NCI-H526 (cell line): ENCODE measurements around the gene RUBCN.
"Not testable (repeated sequence)": the region's sequence is repeated elsewhere in the genome, so short reads cannot be mapped to it uniquely, and the experiment has no call there.

Experiments
- DNase-seq, 2 experiments: peaks; one replicate each; lab custom pipeline; 2025; lab: John Stamatoyannopoulos, UW

Gene RUBCN

GRCh38 chr3:197734667-197735318, 1.9 kb downstream of the RUBCN start:
- peak; percentile 26 to 56 for DNase-seq

- no peak for DNase-seq
These were observed 3.7 kb downstream of the RUBCN start for GRCh38 chr3:197733042-197733441.

GRCh38 chr3:197731483-197731882, 5.2 kb downstream of the RUBCN start:
- DNase-seq: not testable (repeated sequence)

GRCh38 chr3:197730770-197731169, 5.9 kb downstream of the RUBCN start:
- DNase-seq: not testable (repeated sequence)

- no peak for DNase-seq
These were observed 6.5 kb downstream of the RUBCN start for GRCh38 chr3:197730200-197730599.

- no peak for DNase-seq
These were observed 8.2 kb downstream of the RUBCN start for GRCh38 chr3:197728487-197728886.

- not testable (repeated sequence) for DNase-seq
These were observed 8.8 kb downstream of the RUBCN start for GRCh38 chr3:197727878-197728277.

GRCh38 chr3:197722734-197723133, 14.0 kb downstream of the RUBCN start:
- no peak for DNase-seq

- no peak for DNase-seq
These were observed 16.0 kb downstream of the RUBCN start for GRCh38 chr3:197720694-197721093.

- no peak for DNase-seq
These were observed 17.8 kb downstream of the RUBCN start for GRCh38 chr3:197718891-197719290.

GRCh38 chr3:197714251-197714650, 22.5 kb downstream of the RUBCN start:
- no peak for DNase-seq

GRCh38 chr3:197713477-197713822, 23.3 kb downstream of the RUBCN start:
- no peak for DNase-seq

GRCh38 chr3:197711973-197712707, 24.6 kb downstream of the RUBCN start:
- DNase-seq: no peak

- not testable (repeated sequence) for DNase-seq
These were observed 25.7 kb downstream of the RUBCN start for GRCh38 chr3:197710965-197711364.

GRCh38 chr3:197709135-197709534, 27.6 kb downstream of the RUBCN start:
- DNase-seq: no peak

GRCh38 chr3:197706658-197707057, 30.0 kb downstream of the RUBCN start:
- DNase-seq: no peak

- DNase-seq: no peak
These were observed 34.9 kb downstream of the RUBCN start for GRCh38 chr3:197701841-197702240.

GRCh38 chr3:197700095-197700494, 36.6 kb downstream of the RUBCN start:
- no peak for DNase-seq

GRCh38 chr3:197697355-197697754, 39.3 kb downstream of the RUBCN start:
- DNase-seq: no peak

GRCh38 chr3:197694251-197694650, 42.5 kb downstream of the RUBCN start:
- DNase-seq: no peak

GRCh38 chr3:197692641-197693040, 44.1 kb downstream of the RUBCN start:
- no peak for DNase-seq

GRCh38 chr3:197690754-197691153, 46.0 kb downstream of the RUBCN start:
- no peak for DNase-seq

- peak in 1 of 2 experiments; percentile 56 for DNase-seq
These were observed 49.1 kb downstream of the RUBCN start for GRCh38 chr3:197687570-197687969.

- peak in 1 of 2 experiments; percentile 67 for DNase-seq
These were observed 49.8 kb downstream of the RUBCN start for GRCh38 chr3:197686899-197687298.
